ENCODE measurements around the gene SLC30A2.

Gene SLC30A2

DNA sequence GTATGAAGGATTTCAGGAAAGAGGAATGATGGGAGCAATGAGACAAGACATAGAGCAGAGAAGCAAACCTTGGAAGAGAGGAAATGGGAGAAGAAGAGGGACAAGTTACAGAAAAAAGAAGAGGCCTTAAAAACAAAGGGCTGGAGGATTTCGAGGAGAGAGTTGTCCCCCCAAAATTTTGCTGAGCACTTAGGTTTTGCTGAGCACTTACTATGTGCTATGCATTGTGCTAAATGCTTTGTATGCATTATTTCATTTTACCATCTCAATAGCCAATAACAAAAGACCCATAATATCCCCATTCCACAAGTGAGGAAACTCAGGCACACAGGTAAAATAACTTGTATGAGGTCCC lies 24.0 kb upstream of the SLC30A2 start:
- no peak for DNase-seq (ENCODE audit: low read depth in 3 of 3)

DNA sequence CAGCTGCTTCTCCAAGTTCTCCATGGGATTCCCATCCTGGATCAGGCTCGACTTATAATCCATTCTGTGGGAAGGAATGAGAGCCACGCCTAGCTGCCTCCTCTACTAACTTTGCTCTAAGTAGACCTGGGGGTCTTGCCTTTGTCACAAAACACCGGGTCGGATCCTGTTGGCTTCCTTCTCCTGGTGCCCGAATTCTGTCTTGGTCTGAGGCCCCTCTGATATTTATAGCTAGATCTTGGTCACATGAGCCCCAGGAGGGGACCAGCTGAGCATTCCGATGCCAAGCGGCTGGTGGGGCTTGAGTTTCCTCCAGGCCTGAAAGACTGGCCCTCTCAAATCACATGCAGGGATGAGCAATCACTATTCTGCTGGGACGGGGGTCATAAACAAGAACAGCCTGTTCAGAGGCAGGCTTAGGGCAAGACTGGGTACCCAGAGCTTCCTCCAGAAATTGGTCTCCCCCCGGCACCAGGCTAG lies 21.6 kb upstream of the SLC30A2 start, which contains the start of gene TRIM63:
TSS of gene TRIM63 (minus strand) at position 199 of the 480 bp plus-strand sequence. CDS start at position 63, 136 bp downstream.
- DNase-seq (ENCODE audit: low read depth in 3 of 3) = no peak

DNA sequence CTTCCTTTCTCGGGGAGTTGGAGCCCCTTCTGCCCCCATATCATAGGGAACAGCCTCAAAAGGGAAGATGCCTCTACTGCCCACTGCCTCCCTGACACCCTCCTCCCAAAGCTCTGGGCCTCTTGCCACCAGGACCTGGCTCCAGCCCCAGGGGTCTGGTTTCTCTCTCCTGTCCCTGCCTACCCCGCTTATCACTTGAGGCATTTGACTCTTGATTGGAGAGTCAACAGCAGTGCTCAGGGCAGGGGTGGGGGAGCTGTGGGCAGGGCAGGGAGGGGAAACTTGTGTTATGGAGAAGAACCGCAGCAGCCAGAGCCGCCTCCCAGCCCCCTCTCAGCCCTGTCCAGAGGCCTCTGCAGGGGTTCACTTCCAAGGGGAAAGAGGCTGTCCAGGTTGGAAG lies 20.9 kb upstream of the SLC30A2 start:
- DNase-seq (ENCODE audit: low read depth in 3 of 3) = no peak

DNA sequence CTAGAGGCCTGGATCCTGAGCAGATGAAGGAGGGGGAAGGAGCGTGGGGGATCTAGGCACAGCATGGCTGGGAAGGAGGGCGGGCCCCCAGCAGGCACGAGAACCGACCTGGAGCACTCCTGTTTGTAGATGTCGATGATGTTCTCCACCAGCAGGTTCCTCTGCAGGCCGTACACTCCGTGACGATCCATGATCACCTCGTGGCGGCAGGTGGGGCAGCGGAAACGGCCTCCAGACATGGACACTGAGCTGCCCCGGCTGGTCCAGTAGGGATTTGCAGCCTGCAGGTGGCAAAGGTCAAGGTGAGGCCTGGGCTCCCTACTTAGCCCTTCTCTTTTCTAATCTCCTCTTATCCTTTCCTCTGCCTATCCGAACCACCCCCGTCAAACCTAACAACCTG lies 20.2 kb upstream of the SLC30A2 start:
- no peak for DNase-seq (ENCODE audit: low read depth in 3 of 3)

DNA sequence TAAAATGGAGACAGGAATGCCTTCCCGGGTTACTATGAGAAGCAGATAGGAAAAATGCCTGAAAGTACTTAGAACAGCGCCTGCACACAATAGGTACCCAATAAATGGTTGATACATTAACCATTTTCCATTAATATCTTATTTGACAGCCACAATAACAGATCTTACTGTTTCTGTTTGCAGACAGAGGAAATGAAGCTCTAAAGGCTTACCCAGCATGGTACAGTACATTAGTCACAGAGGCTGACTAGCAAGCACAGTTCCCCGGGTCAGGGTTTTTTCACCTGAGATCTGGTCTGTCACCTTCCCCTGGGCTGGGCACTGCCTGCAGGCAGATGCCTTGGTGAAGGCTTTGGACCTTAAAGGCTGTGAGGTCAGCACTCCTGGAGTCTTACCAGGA lies 18.6 kb upstream of the SLC30A2 start:
- DNase-seq (ENCODE audit: low read depth in 3 of 3) = no peak

DNA sequence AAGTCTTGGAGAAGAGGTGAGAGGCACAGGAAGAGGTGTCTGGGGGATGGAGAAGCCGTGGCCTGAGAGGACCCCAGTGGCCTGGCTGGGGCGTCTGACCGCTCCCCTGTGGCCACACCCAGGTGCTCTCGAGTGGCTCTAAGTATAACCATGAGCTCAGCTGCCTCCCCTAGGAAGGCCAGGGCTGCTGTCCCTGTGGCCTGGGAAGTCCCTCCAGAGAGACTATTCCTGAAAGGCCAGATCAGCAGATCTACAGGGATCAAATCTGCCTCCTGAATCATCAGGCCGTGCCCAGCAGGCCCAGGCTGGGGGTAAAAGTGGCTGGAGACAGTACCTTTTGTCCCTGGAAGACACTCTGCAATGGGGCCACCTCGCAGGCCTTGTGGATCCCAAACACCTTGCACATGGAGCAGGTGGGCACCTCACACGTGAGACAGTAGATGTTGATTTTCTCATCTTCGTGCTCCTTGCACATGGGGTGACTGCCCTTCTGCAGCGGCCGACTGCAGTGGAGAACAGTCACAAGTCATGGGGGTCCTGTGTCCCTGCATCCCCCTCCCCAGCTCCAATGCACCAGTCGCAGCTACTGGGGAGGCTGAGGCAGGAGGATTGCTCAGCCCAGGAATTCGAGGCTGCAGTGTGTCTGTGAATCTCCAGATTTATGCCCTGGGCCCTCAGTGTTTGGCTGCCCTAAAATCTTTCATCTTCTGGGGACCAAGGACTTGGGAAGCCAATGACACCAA lies 15.1 kb upstream of the SLC30A2 start:
- DNase-seq (ENCODE audit: low read depth in 3 of 3) = no peak

DNA sequence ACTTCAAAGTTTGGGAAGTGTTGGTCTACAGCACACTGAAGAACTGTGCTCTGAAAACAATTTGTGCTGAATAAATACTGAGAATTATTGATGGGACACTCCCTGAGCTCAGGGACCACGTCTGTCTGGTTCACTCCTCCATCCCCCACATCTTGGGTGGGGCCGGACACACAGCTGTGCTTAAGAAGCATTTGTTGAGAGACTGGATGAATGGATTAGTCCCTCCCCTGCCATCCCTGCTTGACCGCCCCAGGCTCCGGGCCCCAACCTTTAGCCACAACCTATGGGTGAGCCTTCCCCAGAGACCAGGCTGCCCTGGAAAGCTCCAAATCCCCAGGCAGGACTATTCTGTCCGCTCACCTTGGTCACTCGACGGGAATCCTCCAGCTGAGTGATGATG lies 14.0 kb upstream of the SLC30A2 start:
- DNase-seq (ENCODE audit: low read depth in 3 of 3) = no peak

DNA sequence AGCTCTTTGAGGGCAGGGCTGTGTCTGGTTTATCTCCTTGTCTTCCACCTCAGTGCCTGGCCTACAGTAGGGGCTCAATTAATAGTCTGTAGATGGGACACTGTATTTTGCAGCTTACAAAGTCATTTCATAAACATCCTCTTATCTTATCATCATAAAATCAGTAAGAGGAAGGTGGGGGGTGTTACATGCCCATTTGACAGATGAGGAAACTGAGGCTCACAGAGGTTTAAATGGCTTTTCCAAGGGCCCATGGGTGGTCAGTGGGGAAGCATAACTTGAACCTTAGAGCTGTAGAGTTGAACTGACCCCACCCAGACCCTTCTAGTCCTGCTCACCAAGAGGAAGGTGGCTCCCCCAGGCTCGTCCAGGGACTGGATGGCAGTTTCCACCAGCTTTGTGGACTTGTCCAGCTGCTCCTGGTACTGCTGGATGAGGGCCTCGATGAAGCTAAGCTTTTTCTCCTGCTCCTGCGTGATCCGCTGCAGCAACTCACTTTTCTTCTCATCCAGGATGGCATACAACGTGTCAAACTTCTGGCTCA lies 12.2 kb upstream of the SLC30A2 start:
- no peak for DNase-seq (ENCODE audit: low read depth in 3 of 3)

DNA sequence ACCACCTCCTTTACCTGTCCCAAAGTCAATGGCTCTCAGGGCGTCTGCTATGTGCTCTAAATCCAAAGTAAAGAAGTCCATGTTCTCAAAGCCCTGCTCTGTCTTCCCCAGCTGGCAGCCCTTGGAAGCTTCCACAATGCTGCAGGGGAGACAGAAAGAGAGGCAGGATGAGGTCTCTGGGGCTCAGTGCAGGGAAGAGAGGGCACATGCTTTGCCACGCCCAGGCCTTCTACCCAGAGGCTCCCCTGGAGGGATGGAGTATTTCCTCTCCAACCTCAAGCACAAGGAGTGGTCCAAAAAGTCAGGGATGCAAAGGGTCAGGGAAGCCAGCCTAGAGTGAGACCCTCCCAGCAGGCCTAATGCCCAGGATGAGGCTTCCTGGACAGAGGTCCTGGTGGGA lies 11.3 kb upstream of the SLC30A2 start:
- no peak for DNase-seq (ENCODE audit: low read depth in 3 of 3)

DNA sequence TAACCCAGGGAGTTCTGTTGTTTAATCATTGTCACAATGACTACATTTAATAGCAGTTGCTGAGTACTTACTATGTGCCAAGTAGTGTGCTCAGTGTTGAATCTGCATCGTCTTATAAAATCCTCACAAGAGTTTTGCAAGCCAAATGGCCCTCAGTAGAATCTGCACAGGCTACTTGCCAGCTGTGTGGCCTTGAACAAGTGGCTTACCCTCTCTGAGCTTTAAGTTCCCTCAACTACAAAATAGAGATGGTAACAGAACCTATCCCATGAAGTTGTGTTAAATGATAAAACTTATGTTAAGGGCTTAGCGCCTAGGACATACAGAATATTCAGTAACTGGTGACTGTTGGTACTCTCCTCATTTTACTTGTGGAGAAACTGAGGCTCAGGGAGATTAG lies 9.1 kb upstream of the SLC30A2 start:
- DNase-seq (ENCODE audit: low read depth in 3 of 3) = no peak

DNA sequence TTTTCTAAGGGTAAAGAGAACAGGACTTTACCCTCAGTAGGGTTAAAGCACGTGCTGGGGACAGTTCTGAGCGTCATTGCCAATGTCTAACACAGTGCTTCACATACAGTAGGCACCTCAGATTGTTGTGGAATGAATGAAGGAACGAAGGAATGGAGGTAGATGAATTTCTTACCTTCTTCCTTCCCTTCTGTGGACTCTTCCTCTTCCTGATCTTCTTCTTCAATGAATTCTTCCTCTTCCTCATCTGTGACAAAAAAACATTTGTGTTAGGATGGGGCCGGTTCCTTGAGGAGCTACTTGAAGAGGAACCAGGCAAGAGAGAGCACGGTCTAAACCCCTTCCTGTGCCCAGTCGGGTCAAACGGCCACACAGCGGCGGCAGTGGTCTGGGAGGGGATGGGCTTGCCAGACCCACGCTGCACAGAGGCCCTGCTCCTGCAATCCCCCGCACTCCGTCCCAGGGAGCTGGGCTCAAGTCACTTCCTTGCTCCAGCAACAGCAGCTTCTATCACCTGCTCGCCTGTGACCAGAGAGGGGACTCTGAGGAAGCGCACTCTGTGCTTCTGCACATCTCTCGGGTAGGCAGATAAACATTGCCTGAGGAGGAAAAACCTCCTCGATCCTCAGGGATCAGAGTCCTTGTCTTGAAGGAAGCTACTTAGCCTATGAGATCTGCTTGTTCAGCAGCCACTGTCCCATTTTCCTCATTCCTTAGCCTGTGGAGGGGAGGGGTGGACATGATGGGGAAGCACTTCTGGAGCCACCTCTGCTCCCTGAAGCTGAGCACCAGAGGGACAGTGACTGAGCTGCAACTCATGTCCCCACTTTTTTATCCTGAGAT lies 8.0 kb upstream of the SLC30A2 start:
- DNase-seq (ENCODE audit: low read depth in 3 of 3) = no peak

DNA sequence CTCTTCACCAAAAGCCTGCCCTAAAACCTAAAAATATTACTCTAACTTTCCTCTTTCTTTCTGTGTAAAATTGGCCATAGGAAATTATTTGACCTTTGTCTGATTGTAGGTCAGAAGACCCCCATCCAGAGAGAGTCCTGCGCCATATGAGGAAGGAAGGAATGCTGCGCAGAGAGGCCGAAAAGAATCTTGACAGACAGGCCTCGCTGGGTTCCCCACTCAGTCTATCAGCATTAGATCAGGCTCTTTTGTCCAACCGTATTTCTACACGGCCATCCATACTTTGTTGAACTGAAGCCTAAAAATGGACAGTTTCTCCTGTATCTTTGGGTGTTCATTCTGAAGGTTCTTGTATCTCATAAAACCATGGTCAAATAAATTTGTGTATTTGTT lies 4.3 kb upstream of the SLC30A2 start:
- DNase-seq (ENCODE audit: low read depth in 3 of 3) = no peak

DNA sequence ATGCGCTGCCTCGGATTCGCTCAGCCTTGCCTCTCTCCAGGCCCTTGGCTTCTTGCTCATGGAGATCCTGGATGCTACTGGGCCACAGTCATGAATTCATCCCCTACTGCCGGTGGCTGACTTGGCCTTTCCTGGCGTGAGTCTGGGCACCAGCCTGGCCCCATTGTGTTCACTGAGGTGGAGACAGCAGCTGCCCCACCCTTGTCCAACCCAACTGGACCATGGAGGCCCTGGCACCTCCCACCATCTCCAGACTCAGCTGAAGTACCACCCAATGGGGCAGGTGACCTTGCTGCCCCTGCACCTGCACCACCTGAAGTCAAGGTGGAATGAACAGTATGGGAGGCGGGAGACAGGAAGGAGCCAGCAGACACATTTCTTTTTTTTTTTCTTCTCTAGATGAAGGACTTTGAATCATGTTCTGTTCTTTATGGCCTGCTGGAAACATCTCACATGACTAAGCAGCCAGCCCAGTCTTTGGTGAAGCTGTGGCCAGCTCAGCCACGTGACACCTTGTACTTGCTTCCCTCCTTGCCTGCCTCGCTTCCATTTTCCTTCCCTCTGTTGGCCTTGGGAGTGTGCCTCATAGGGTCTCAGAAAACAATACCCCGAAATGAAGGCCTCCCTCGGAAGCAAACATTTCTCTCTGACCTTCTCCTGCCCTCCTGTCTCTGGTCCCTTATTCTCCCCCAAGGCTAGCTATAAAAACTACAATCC lies 3.8 kb upstream of the SLC30A2 start:
- no peak for DNase-seq (ENCODE audit: low read depth in 3 of 3)

DNA sequence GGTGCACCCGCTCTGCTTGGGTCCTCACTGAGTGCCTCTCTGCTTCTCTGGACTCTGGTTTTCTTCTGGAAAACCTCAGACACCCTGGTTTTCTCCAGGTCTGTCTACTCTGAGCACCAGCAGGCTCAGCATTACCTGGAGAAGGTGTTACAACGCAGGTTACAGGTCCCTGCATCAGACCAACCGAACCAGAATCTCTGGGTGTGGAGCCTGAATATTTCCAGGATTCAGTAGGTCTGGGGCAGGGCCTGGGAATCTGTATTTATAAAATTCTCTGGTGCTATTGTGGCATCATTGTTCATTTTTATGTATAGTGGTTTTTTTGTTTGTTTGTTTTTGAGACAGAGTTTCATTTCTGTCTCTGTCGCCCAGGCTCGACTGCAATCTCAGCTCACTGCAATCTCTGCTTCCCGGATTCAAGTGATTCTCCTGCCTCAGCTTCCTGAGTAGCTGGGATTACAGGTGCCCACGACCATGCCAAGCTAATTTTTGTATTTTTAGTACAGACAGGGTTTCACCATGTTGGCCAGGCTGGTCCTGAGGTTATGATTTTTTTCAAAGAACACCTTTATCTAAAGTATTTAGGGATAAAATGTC lies 1.5 kb upstream of the SLC30A2 start:
- no peak for DNase-seq (ENCODE audit: low read depth in 3 of 3)

DNA sequence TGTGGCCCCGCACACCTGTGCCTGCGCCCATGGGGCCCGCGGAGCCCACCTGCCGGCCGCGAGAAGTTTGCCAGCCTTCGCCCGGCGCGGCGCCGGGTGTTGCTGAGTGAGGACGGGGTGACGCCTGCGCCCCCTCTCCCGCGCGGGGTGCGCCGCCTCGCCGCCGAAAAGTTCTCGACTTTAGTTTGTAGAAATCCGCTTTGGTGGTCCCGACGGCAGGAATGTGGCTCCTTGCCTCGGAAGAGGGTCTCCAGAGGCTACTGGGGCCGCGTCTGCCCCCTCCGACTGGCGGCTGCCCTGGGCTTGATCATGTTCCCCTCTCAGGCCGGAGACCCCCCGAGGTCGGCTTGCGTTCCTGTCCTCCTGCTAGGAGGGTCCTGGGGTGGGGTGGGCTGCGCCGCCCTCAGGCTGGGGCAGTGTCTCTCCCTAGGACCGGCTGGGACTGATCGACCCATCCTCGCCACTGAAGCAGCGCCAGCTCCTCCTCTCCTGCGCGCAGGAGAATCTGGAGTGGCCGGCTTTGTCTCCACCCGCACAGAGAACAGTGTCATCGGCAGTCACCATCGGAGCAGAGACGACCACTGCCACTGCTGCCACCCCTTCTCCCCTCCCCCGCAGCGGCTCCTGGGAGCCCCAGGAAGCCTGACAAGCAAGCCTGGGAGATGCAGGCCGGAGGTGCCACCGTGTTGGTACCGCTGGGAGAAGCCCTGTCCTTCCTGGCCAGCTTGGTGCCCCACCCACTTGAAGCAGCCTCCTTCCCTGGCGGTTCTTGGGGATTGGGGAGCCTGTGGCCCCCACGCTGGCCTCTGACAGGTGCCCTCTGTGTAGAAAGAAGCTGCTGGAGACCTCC lies 553 bp upstream of the SLC30A2 start:
- DNase-seq (ENCODE audit: low read depth in 3 of 3) = no peak

DNA sequence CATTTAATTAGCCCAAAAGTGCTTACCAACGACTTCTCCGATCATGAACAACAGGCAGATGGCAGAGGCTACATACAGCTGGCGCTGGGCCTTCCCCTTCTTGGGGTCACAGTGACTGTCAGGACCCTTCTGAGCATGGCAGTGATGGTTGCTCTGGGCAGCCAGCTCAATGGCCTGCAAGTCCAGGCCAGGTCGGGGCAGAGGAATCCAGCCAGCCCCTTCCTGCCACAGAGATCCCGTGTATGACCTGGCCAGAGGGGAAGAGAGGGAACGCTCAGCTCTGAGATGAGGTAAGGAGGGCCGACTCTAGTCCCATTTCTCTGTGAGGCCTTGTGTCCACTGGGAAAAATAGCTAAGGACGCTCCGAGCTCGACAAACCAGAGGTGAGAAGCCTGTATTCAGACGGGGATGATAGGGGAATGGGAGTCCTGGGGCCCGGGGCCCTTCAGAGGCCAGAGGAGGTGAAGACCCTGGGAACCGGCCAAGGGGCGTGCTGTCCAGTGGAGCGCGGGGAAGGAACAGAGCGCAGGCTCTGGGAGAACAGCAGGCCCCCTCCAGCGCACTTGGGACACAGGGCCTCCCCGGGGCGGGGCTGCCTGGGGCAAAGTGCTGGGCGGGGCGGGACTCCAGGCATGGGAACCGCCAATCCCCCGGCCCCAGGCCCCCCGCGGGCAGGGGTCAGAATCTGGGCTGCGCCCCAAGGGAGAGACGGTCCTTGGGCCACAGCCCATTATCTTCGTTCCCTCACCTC lies 772 bp downstream of the SLC30A2 start:
- no peak for DNase-seq (ENCODE audit: low read depth in 3 of 3)

DNA sequence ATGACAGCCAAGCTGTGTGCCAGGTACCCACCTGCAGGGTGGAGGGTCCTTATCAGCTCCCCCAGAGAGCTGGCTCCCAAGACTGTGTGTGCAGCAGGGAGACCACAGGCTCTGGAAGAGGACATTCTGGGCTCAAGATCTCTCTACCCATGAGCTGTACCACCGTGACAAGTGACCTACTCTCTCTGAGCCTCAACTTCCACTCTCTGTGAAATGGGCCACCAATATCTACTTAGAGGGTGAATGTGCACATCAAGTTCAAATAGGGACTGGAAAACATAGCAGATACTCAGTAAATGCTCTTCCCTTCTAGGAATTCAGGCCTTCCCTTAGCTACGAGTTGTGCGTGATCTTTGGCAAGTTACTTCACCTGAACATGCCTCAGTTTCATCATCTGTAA lies 1.5 kb downstream of the SLC30A2 start:
- no peak for DNase-seq (ENCODE audit: low read depth in 3 of 3)

DNA sequence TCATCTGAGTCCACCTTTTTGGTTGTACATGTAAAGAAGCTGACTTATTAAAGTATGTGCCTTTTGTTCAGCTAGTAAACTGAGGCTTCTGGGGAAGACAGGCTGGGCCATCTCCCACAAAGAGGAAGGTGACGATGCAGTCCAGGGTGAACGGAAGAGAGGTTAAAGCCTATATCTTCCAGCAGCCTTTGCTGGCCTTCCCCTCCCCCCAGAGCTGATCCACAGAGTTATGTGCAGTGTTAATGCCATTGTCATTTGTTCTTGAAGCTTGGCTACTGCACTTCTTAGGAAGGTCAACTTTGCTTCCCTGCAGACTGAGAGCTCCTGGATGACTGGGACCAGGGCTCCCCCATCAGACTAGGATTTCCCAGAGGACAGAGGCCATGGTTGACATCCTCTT lies 2.2 kb downstream of the SLC30A2 start:
- no peak for DNase-seq (ENCODE audit: low read depth in 3 of 3)

DNA sequence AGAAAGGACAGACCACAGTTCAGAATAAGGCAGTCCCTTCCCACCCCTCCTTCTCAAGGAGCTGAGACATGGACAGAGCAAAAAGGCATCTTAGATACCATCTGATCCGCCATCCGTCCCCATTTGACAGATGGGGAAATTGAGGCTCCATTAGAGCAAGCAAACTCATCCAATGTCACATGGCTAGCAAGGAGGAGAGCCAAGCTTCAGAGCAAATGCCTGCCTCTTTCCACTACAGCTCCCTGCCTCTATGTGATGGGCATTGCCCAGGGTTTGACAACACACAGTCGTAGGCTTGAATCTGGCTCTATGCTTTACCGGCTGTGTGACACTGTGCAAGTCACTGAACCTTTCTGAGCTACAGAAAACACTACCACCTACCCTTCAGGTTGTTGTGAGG lies 3.9 kb downstream of the SLC30A2 start:
- DNase-seq (ENCODE audit: low read depth in 3 of 3) = no peak

DNA sequence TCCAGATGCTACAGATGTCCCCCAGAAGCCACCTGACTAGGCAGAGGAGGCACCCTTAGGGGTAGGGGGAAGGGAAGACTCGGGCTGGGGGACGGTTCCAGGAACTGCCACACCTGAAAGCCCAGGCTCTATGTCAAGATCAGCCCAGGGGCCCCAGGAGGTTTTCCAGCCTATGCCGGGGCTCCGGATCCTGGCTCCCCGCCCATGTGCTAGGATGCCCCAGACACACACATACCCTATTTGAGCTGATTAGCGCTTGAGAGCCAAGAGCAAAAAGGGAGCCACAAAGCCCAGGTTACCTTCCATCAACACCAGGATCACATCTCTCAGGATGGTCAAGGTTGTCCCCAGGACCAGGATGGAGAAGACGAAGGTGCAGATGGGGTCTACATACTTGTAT lies 4.5 kb downstream of the SLC30A2 start:
- DNase-seq (ENCODE audit: low read depth in 3 of 3) = no peak
